ENCODE results near the gene GMPR2. TPM values are rescaled to one million over a fixed set of nuclear protein-coding genes. Genes with fewer than 3 reads are reported as not detected.
"Not testable (repeated sequence)": the region's sequence is repeated elsewhere in the genome, so short reads cannot be mapped to it uniquely, and the experiment has no call there.

Gene GMPR2
- polyA plus RNA-seq, 3 donors from 2014 or later, result 89.3 to 134 (median 96.0) TPM

- H3K27me3 Mint-ChIP-seq (ENCODE audit: low read depth in 3 of 3), result peaks cover 1 to 5% (median 3%) of the 10 kb centered on the region in 3 donors
- peak overlapping the region; percentile 86 to 98 (median 92) for H3K27ac Mint-ChIP-seq
- no peaks in the 10 kb centered on the region for H3K9me3 Mint-ChIP-seq
- peak; percentile 38 to 58 (median 55) for DNase-seq
- peaks cover 36 to 57% of the 10 kb centered on the region in 2 donors for H3K4me1 Mint-ChIP-seq
- H3K36me3 Mint-ChIP-seq, result peaks cover 29 to 59% (median 37%) of the 10 kb centered on the region in 3 donors
- H3K4me3 Mint-ChIP-seq, result no peak overlapping the region
These were observed 25.6 kb upstream of the GMPR2 start for GRCh38 chr14:24207104-24207551.

GRCh38 chr14:24207625-24208024, 25.1 kb upstream of the GMPR2 start:
- Mint-ChIP-seq H3K36me3 (peaks cover 27 to 54% (median 33%) of the 10 kb centered on the region in 3 donors), H3K27me3 (ENCODE audit: low read depth in 3 of 3) (peaks cover 1 to 8% (median 3%) of the 10 kb centered on the region in 3 donors)

DNA sequence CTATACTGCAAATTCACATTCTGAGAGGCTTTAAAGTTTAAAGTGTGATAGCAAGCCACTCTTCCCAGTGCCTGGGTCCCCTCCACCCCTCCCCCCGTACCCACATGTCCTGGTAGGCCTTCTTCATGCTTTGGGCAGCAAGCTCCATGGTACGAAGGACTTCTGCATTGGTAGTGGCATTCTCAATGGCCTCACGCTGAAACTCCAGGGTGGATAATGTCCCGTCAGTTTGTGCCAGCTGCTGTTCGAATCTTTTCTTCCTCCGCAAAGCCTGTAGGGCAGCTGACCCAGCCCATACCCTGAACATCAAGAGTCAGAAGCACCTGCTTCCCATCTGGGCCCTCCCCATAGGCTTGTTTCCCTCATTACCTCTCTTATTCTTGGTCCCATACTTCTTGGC, 21.4 kb upstream of the GMPR2 start:
- Mint-ChIP-seq H3K4me1 (peaks cover 65 to 77% of the 10 kb centered on the region in 2 donors), H3K27ac (peak overlapping the region; percentile 96 to 100 (median 98)), H3K4me3 (peak overlapping the region in 4 of 5 donors; percentile 33 to 95 (median 65))

More at GRCh38 chr14:24207625-24208024, 25.1 kb upstream of the GMPR2 start:
- H3K4me3 Mint-ChIP-seq, result no peak overlapping the region
- H3K27ac Mint-ChIP-seq, result peak overlapping the region; percentile 86 to 98 (median 92)
- no peak for DNase-seq
- H3K9me3 Mint-ChIP-seq, result no peaks in the 10 kb centered on the region
- H3K4me1 Mint-ChIP-seq, result peaks cover 39 to 58% of the 10 kb centered on the region in 2 donors

DNA sequence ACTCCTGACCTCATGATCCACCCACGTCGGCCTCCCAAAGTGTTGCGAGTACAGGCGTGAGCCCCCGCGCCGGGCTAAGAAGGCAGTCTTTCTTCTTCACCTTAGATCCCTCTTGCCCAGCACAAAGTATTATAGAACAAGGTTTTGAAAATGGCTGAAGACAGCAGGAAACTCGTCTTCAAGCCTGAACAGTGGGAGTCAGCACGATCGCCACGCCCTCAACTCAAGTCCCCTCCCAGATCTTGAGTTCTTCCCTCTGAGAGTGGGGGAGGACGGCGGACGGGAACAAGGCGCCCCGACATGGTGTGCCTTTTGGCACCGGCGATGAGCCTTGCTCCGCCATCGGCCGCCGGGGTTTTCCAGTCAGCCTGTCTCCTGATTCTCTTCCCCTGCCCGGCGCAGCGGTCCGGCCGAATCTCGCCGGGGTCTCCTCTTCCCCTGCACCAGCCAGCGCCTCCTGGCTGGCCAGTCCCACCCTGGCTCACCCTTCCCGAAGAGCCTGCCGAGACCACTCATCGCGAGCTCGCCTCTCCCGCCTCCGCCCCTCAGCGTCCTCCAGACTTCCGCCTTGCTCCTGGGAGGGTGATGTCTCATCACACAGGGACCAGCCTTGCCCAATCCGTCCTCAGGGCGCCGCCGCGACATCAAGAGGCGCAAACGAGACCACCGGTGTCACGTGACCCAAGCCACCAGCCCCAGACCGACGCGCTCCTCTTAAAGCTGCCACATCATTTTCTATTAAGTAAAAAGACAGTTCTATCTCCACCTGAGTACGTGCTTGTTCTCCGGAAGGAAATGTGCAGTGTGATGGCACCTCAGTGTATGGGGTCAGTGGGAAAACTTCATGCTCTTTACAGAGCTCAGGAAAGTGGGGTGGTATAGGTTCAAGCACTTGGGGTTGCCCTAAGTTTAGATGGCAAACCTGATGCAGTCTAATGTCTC, 19.5 kb upstream of the GMPR2 start, which contains the start of gene CHMP4A:
Gene CHMP4A, minus strand, starts transcription at position 565 of the 942 bp plus-strand sequence. Its CDS starts 49 bp downstream, at position 516.
- Mint-ChIP-seq H3K36me3 (peaks cover 10 to 23% (median 12%) of the 10 kb centered on the region in 3 donors), H3K27ac (peak within 1 kb of the TSS; percentile 96 to 100 (median 98)), H3K4me3 (peak within 1 kb of the TSS; percentile 91 to 99 (median 93)), H3K4me1 (peaks cover 58 to 64% of the 10 kb centered on the region in 2 donors), H3K9me3 (no peaks in the 10 kb centered on the region), H3K27me3 (ENCODE audit: low read depth in 3 of 3) (peaks cover 8 to 25% (median 14%) of the 10 kb centered on the region in 3 donors)
- DNase-seq, result peak; percentile 95 to 96 (median 96)

More for the DNA sequence above, 21.4 kb upstream of the GMPR2 start:
- no peak for DNase-seq
- Mint-ChIP-seq H3K36me3 (peaks cover 16 to 35% (median 19%) of the 10 kb centered on the region in 3 donors), H3K9me3 (no peaks in the 10 kb centered on the region), H3K27me3 (ENCODE audit: low read depth in 3 of 3) (peaks cover 8 to 25% (median 14%) of the 10 kb centered on the region in 3 donors)

DNA sequence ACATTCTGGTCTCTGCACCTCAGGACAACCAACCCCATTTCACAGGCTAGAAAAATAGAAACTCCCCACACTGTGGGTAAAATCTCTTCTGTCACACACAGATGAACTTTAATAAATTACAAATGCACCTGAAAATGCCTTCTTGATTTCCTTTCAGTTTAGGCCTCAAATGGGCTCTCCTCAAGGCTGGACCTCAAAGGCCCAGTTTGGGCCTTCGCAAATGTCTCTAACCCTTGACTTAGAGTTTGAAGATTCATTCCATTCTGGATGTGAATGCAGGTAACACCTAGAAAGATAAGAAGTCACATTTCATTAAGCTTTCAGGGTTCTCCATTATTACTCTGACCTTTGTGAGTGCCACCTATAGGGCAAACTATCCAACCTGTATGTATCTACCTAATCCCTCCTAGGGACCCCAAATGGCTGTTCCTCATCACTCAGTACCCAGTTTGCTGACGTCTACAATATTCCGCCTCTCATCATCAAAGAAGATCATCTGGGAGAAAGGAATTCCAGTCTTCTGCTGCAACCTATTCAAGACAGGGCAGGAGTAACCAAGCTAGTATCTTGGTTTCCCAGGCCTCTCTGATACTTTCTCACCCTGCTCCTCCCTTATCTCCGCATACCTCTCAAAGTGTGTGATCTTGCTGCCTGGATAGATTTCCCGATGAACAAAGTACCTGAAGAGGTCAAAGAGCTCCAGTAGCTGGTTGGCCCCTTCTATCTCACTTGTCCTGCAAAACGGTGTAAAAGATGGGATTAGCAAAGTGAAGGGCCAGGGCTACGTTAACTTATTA, 18.7 kb upstream of the GMPR2 start:
- peaks cover 58 to 60% of the 10 kb centered on the region in 2 donors for H3K4me1 Mint-ChIP-seq
- H3K9me3 Mint-ChIP-seq, result no peaks in the 10 kb centered on the region
- peak overlapping the region; percentile 96 to 100 (median 98) for H3K27ac Mint-ChIP-seq
- no peak for DNase-seq
- peaks cover 8 to 23% (median 14%) of the 10 kb centered on the region in 3 donors for H3K27me3 Mint-ChIP-seq (ENCODE audit: low read depth in 3 of 3)
- peaks cover 10 to 23% (median 12%) of the 10 kb centered on the region in 3 donors for H3K36me3 Mint-ChIP-seq
- peak overlapping the region; percentile 91 to 99 (median 93) for H3K4me3 Mint-ChIP-seq

- Mint-ChIP-seq H3K36me3 (peaks cover 4 to 11% (median 9%) of the 10 kb centered on the region in 3 donors), H3K4me3 (peak within 1 kb of the TSS; percentile 89 to 99 (median 93)), H3K9me3 (no peaks in the 10 kb centered on the region), H3K27me3 (ENCODE audit: low read depth in 3 of 3) (peaks cover 8 to 21% (median 14%) of the 10 kb centered on the region in 3 donors), H3K4me1 (peaks cover 51% of the 10 kb centered on the region in 2 donors), H3K27ac (peak within 1 kb of the TSS; percentile 96 to 100 (median 98))
- peak; percentile 84 to 88 (median 87) for DNase-seq
These were observed 17.0 kb upstream of the GMPR2 start, which contains the start of gene MDP1 for GRCh38 chr14:24215495-24216344. MDP1 (minus strand) TSS chr14:24216066; CDS start chr14:24215955, 111 bp downstream.

GRCh38 chr14:24216345-24216699, 16.4 kb upstream of the GMPR2 start:
- H3K36me3 Mint-ChIP-seq, result peaks cover 4 to 11% (median 8%) of the 10 kb centered on the region in 3 donors
- peak overlapping the region; percentile 89 to 99 (median 93) for H3K4me3 Mint-ChIP-seq
- peaks cover 8 to 19% (median 14%) of the 10 kb centered on the region in 3 donors for H3K27me3 Mint-ChIP-seq (ENCODE audit: low read depth in 3 of 3)
- no peak for DNase-seq
- H3K27ac Mint-ChIP-seq, result peak overlapping the region; percentile 96 to 100 (median 98)
- H3K4me1 Mint-ChIP-seq, result peaks cover 47 to 49% of the 10 kb centered on the region in 2 donors
- H3K9me3 Mint-ChIP-seq, result no peaks in the 10 kb centered on the region

DNA sequence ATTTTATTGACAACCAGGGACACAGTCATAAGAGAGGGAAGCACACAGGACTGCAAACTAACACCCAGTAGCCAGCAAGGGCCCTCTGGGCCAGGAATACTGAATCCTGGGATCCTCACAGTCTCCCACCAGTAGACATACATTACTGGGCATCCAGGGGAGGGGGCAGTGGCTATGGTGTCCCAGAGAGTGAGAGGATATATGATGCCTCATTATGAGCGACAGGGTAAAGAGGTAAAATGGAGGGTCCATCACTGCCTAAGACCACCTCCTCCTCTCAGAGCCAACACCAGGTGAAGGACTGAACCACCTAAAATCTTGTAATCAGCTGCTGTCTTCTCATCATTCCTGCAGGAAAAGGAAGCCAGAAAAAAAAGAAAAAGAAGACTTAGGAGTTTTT, 15.9 kb upstream of the GMPR2 start:
- Mint-ChIP-seq H3K4me1 (peaks cover 42 to 44% of the 10 kb centered on the region in 2 donors), H3K27ac (peak overlapping the region; percentile 96 to 100 (median 98)), H3K27me3 (ENCODE audit: low read depth in 3 of 3) (peaks cover 6 to 19% (median 14%) of the 10 kb centered on the region in 3 donors)
- not testable (repeated sequence) for H3K36me3 Mint-ChIP-seq, H3K4me3 Mint-ChIP-seq, DNase-seq, H3K9me3 Mint-ChIP-seq

DNA sequence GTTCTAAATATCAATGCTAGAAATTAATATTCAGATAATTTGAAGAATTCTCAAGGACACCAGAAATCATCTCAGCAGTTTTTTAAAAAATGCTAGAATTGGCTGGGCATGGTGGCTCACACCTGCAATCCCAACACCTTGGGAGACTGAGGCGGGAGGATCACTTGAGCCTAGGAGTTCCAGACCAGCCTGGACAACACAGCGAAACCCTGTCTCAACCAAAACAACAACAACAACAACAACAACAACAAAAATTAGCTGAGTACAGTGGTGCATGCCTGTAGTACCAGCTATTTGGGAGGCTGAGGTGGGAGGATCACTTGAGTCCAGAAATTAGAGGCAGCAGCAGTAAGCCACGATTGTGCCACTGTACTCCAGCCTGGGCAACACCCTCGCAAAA, 13.6 kb upstream of the GMPR2 start:
- Mint-ChIP-seq H3K36me3 (peaks cover 0 to 6% (median 3%) of the 10 kb centered on the region in 3 donors), H3K4me3 (no peak overlapping the region), H3K27ac (no peak overlapping the region), H3K9me3 (no peaks in the 10 kb centered on the region), H3K4me1 (peaks cover 24 to 25% of the 10 kb centered on the region in 2 donors), H3K27me3 (ENCODE audit: low read depth in 3 of 3) (peaks cover 2 to 7% (median 7%) of the 10 kb centered on the region in 3 donors)
- DNase-seq, result no peak

DNA sequence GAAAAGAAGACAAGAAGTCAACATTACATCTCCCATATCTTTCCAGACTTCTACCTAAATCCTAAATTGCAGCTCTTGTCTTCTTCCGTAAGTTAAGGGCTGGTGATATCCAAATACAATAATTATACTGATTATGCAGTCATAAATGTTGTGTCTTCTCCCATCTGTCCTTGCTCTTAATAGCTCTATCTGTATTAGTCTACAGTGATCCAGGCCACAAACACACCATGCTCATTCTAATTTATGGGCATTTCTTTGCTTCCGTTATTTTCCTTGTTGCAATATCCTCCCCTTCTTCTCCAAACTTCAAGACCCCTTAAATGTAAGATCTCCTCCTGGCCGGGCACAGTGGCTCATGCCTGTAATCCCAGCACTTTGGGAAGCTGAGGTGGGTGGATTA, 13.2 kb upstream of the GMPR2 start:
- Mint-ChIP-seq H3K27ac (peak overlapping the region in 2 of 6 donors; percentile 28 to 65), H3K36me3 (peaks cover 0 to 6% (median 5%) of the 10 kb centered on the region in 3 donors), H3K27me3 (ENCODE audit: low read depth in 3 of 3) (peaks cover 2 to 7% (median 3%) of the 10 kb centered on the region in 3 donors), H3K9me3 (no peaks in the 10 kb centered on the region), H3K4me3 (no peak overlapping the region), H3K4me1 (peaks cover 22 to 23% of the 10 kb centered on the region in 2 donors)
- no peak for DNase-seq

GRCh38 chr14:24222987-24223386, 9.7 kb upstream of the GMPR2 start:
- Mint-ChIP-seq H3K36me3 (peaks cover 6 to 12% (median 11%) of the 10 kb centered on the region in 3 donors), H3K4me1 (peaks cover 5 to 18% of the 10 kb centered on the region in 2 donors)
- H3K27ac Mint-ChIP-seq; DNase-seq; H3K9me3 Mint-ChIP-seq; H3K27me3 Mint-ChIP-seq (ENCODE audit: low read depth in 3 of 3); H3K4me3 Mint-ChIP-seq: not testable (repeated sequence)

DNA sequence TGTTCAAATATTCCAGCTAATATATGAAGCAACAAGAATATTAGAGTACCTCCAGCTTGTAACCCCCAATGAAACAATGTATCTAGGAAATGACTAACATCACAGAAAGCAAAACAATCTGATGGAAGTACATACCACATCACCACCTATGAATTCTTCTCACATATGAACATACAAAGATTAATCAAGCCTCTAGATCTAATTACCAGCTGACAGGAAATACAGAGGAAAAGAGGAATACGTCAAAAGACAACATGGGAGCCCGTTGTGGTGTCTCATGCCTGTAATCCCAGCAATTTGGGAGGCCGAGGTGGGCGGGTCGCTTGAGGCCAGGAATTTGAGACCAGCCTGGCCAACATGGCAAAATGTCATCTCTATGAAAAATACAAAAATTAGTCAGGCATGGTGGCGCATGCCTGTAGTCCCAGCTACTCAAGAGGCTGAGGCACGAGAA, 8.1 kb upstream of the GMPR2 start:
- Mint-ChIP-seq H3K27ac (peak overlapping the region in 3 of 6 donors; percentile 29 to 83 (median 42)), H3K4me1 (peaks cover 7 to 24% of the 10 kb centered on the region in 2 donors), H3K36me3 (peaks cover 6 to 10% (median 7%) of the 10 kb centered on the region in 3 donors), H3K4me3 (no peak overlapping the region), H3K27me3 (ENCODE audit: low read depth in 3 of 3) (no peaks in the 10 kb centered on the region), H3K9me3 (no peaks in the 10 kb centered on the region)
- no peak for DNase-seq
